Pancreas (tissue), 10 donors: ENCODE results near the gene SCN1A. TPM values are rescaled to one million over a fixed set of nuclear protein-coding genes. Genes with fewer than 3 reads are reported as not detected.
"Not testable (repeated sequence)": the region's sequence is repeated elsewhere in the genome, so short reads cannot be mapped to it uniquely, and the experiment has no call there.

Experiments used
- ATAC-seq, 4 donors: fragments of 200-7000 bp; cut with Tn5 transposase; one replicate each; pipeline versions ENCODE4 v1.8.0 to v1.9.1; 2020; ENCODE audit warnings: mild to moderate bottlenecking in 4 of 4, moderate library complexity in 4 of 4
- DNase-seq, 6 donors: peaks; one replicate each; pipeline ENCODE4 v3.0.0-alpha.2; 2020
- FAIRE-seq: peaks from 2 replicates; lab custom pipeline; 2012; peaks lifted over from hg19 to GRCh38; lab: Jason Lieb, UNC
- H3K27ac ChIP-seq, 4 donors: fragments of 200-600 bp; sonication (generic); 1 replicate in 3 of 4; 2 replicates in 1 of 4; pipeline versions ENCODE4 v1.5.0 to v1.8.0; 2020
- H3K27me3 ChIP-seq, 4 donors: fragments of 200-600 bp; one replicate each; pipeline ENCODE4 v1.8.0; 2021
- H3K36me3 ChIP-seq, 3 donors: fragments of 200-600 bp; sonication (generic) in 1 of 3; one replicate each; pipeline versions ENCODE4 v1.5.0 to v1.8.0; 2020 to 2021
- H3K4me1 ChIP-seq, 3 donors: fragments of 200-600 bp; one replicate each; pipeline ENCODE4 v1.8.0; 2021
- H3K4me3 ChIP-seq, 4 donors: fragments of 200-600 bp; sonication (generic) in 2 of 4; one replicate each; pipeline versions ENCODE4 v1.5.0 to v1.8.0; 2020 to 2021
- H3K9me3 ChIP-seq, 4 donors: fragments of 200-600 bp; one replicate each; pipeline ENCODE4 v1.8.0; 2021
- WGBS, 2 donors: extraction: QIAGEN DNeasy Blood & Tissue Kit; methylation state at CpG; one replicate each; pipeline ENCODE4 v1.1.7; 2013; 5-methylcytosine and 5-hydroxymethylcytosine counted together
- intact Hi-C, 3 donors: fragments of 100-400 bp; cut with DNase I; formaldehyde crosslinking; loops; one replicate each; pipeline versions ENCODE4 v1.11.1 to v1.14.2; 2022
- polyA plus RNA-seq, 2 donors: library from polyadenylated mRNA; stranded (reverse); fragments of 200-250 nt; gene quantifications; one replicate each; pipeline ENCODE4 v1.2.3, GENCODE V29; 2013
- total RNA-seq, 6 donors: library from RNA; stranded (reverse); fragmentation: NEBNext Ultra II Directional in 4 of 6; extraction: Animal tissue kit (Norgen Biotek cat#: 25700) in 4 of 6; gene quantifications; one replicate each; pipeline versions ENCODE4 v1.2.1 to v1.2.4, GENCODE V29; 2021 to 2023
- TF ChIP-seq, protein P1 (sequence below), 4 donors: fragments of 200-600 bp; sonication (generic) in 3 of 4; IDR thresholded peaks; one replicate each; pipeline versions ENCODE4 v1.5.0 to v1.8.0; 2021; ENCODE audit warnings: antibody characterized with exemption in 4 of 4
- donor health status: healthy with polysubstance abuse.
- donor health status: DM: no; HTN: no; CAD: no; lungs with moderate emphysema.
- donor health status: DM: no; HTN: no; CAD: no.
- donor health status: control.
- donor health status: control.
- donor health status: Bipolar disorder and iron deficiency.
- donor health status: DM: yes; HTN: yes; CAD: no.
- donor health status: DM: no; HTN: no; CAD: no.
- donor health status: DM: no; HTN: no; CAD: no.
- donor health status: DM: yes; HTN: yes; CAD: no.

Gene SCN1A
- total and polyA plus RNA-seq, 8 donors, result 0.03 to 0.43 (median 0.05) TPM; not detected in 2

DNA sequence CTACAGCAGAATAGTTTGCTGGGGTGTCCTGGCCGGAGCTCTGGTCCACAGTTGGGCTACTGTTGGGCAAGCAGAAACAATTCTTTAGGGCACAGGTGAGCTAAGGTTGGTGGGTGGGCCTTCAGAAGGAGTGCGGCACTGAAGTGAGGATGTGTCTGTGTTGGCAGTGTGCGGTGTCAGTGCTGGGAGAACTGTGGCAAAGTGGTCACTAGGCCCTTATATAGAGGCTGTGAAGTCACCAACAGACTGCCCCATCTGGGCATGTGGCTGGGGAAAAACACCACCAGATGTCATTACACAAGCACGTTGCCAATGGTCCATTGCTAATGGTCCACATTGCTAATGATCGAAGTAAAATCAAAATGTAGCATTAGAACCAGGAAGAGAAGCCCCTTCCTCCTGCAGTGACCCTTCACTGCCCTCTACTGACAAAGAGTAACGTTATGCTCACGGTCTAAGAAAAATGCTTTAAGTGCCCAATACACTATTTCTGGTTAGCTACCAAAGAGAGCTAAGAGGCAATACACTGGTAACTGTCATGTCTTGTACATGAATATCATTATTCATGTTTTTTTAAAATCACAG lies 21.3 kb downstream of the SCN1A start:
- TF ChIP-seq, protein P1, sequence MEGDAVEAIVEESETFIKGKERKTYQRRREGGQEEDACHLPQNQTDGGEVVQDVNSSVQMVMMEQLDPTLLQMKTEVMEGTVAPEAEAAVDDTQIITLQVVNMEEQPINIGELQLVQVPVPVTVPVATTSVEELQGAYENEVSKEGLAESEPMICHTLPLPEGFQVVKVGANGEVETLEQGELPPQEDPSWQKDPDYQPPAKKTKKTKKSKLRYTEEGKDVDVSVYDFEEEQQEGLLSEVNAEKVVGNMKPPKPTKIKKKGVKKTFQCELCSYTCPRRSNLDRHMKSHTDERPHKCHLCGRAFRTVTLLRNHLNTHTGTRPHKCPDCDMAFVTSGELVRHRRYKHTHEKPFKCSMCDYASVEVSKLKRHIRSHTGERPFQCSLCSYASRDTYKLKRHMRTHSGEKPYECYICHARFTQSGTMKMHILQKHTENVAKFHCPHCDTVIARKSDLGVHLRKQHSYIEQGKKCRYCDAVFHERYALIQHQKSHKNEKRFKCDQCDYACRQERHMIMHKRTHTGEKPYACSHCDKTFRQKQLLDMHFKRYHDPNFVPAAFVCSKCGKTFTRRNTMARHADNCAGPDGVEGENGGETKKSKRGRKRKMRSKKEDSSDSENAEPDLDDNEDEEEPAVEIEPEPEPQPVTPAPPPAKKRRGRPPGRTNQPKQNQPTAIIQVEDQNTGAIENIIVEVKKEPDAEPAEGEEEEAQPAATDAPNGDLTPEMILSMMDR (IDR thresholded peaks at IDR 0.05), result no peak
- Histone ChIP-seq H3K27ac (no peak overlapping the region), H3K4me1 (no peaks in the 10 kb centered on the region), H3K4me3 (no peak overlapping the region), H3K36me3 (no peaks in the 10 kb centered on the region), H3K27me3 (no peaks in the 10 kb centered on the region), H3K9me3 (no peaks in the 10 kb centered on the region)
- DNase-seq, result no peak
- intact Hi-C loops, result no loop called here
- no peak for FAIRE-seq
- no peak for ATAC-seq
- WGBS, 2 donors, result 68 to 70% methylated on average over 7 of the region's 7 CpGs

- 73 to 86% methylated on average over 3 of the region's 3 CpGs for WGBS, 2 donors
- TF ChIP-seq, protein P1 (IDR thresholded peaks at IDR 0.05), result no peak
- intact Hi-C loops, result no loop called here
- FAIRE-seq (no peak), DNase-seq (no peak), ATAC-seq (no peak)
- Histone ChIP-seq H3K27me3 (no peaks in the 10 kb centered on the region), H3K9me3 (no peaks in the 10 kb centered on the region), H3K27ac (no peak overlapping the region), H3K4me1 (no peaks in the 10 kb centered on the region), H3K4me3 (no peak overlapping the region), H3K36me3 (no peaks in the 10 kb centered on the region)
Observed at GRCh38 chr2:166104773-166105172, 23.0 kb downstream of the SCN1A start.

- no peaks in the 10 kb centered on the region for H3K27me3 ChIP-seq
- 71% methylated on average over 1 of the region's 1 CpG for WGBS, 2 donors
- no peak for ATAC-seq
- TF ChIP-seq, protein P1 (IDR thresholded peaks at IDR 0.05), result no peak
- H3K4me1 ChIP-seq, result no peaks in the 10 kb centered on the region
- H3K27ac ChIP-seq, result no peak overlapping the region
- H3K9me3 ChIP-seq, result no peaks in the 10 kb centered on the region
- intact Hi-C loops, result no loop called here
- FAIRE-seq, result no peak
- H3K4me3 ChIP-seq, result no peak overlapping the region
- no peaks in the 10 kb centered on the region for H3K36me3 ChIP-seq
- DNase-seq, result no peak
Observed at GRCh38 chr2:166104084-166104483, 23.7 kb downstream of the SCN1A start.

GRCh38 chr2:166103277-166103676 lies 24.5 kb downstream of the SCN1A start:
- H3K4me1 ChIP-seq, H3K36me3 ChIP-seq, FAIRE-seq, DNase-seq, H3K4me3 ChIP-seq, H3K27ac ChIP-seq, ATAC-seq, H3K9me3 ChIP-seq, intact Hi-C loops, H3K27me3 ChIP-seq: not testable (repeated sequence)
- 88 to 92% methylated on average over 7 of the region's 7 CpGs for WGBS, 2 donors

GRCh38 chr2:166094325-166094724 lies 33.5 kb downstream of the SCN1A start:
- Histone ChIP-seq H3K27me3 (no peaks in the 10 kb centered on the region), H3K36me3 (no peaks in the 10 kb centered on the region), H3K4me1 (no peaks in the 10 kb centered on the region), H3K4me3 (no peak overlapping the region), H3K9me3 (no peaks in the 10 kb centered on the region), H3K27ac (no peak overlapping the region)
- FAIRE-seq (no peak), DNase-seq (no peak), ATAC-seq (no peak)
- TF ChIP-seq, protein P1 (IDR thresholded peaks at IDR 0.05), result no peak
- intact Hi-C loops, result no loop called here
- WGBS, 2 donors, result 94 to 95% methylated on average over 1 of the region's 1 CpG
